Stimulated activated CD8-positive, alpha-beta memory T cell treated with anti-CD3 and anti-CD28 coated beads, Interleukin-15, amount 100 ng/mL, for 24 hours (primary cell): ENCODE data around the gene SLC6A7.

Experiments used
- DNase-seq: peaks from one replicate; pipeline ENCODE4 v3.0.0-alpha.2; 2020; ENCODE audit warnings: low read depth

SLC6A7 gene

GRCh38 chr5:150156027-150156368 is 33.9 kb upstream of the SLC6A7 start:
- DNase-seq: no peak

GRCh38 chr5:150156540-150156939 is 33.3 kb upstream of the SLC6A7 start:
- no peak for DNase-seq

GRCh38 chr5:150157168-150157567 is 32.7 kb upstream of the SLC6A7 start:
- DNase-seq: no peak

GRCh38 chr5:150158170-150158949 is 31.5 kb upstream of the SLC6A7 start:
- no peak for DNase-seq

GRCh38 chr5:150159031-150159430 is 30.8 kb upstream of the SLC6A7 start:
- DNase-seq: no peak

- DNase-seq: no peak
These were observed 30.1 kb upstream of the SLC6A7 start for GRCh38 chr5:150159741-150160179.

GRCh38 chr5:150160448-150161081 is 29.3 kb upstream of the SLC6A7 start:
- no peak for DNase-seq

- peak; percentile 72 for DNase-seq
These were observed 28.4 kb upstream of the SLC6A7 start for GRCh38 chr5:150161242-150162141.

- no peak for DNase-seq
These were observed 27.7 kb upstream of the SLC6A7 start for GRCh38 chr5:150162142-150162513.

GRCh38 chr5:150163035-150163434 is 26.8 kb upstream of the SLC6A7 start:
- no peak for DNase-seq

- DNase-seq: no peak
These were observed 26.3 kb upstream of the SLC6A7 start for GRCh38 chr5:150163547-150164059.

- DNase-seq: no peak
These were observed 25.5 kb upstream of the SLC6A7 start for GRCh38 chr5:150164211-150164980.

- no peak for DNase-seq
These were observed 23.7 kb upstream of the SLC6A7 start for GRCh38 chr5:150166037-150166649.

- DNase-seq: no peak
These were observed 23.0 kb upstream of the SLC6A7 start, which contains the start of gene CDX1 for GRCh38 chr5:150166650-150167511. Gene CDX1, plus strand, starts transcription at chr5:150166778. Its CDS starts 99 bp downstream, at chr5:150166877.

- DNase-seq: no peak
These were observed 22.4 kb upstream of the SLC6A7 start for GRCh38 chr5:150167512-150167850.

GRCh38 chr5:150167908-150168307 is 22.0 kb upstream of the SLC6A7 start:
- DNase-seq: no peak

GRCh38 chr5:150168864-150169263 is 21.0 kb upstream of the SLC6A7 start:
- no peak for DNase-seq

- DNase-seq: no peak
These were observed 17.7 kb upstream of the SLC6A7 start for GRCh38 chr5:150172145-150172544.

- no peak for DNase-seq
These were observed 17.3 kb upstream of the SLC6A7 start for GRCh38 chr5:150172556-150172955.

GRCh38 chr5:150173161-150173560 is 16.7 kb upstream of the SLC6A7 start:
- DNase-seq: no peak
